Breast epithelium (tissue), 4 donors: Measurements from ENCODE around the gene ZNF618. TPM values are rescaled to one million over a fixed set of nuclear protein-coding genes. Genes with fewer than 3 reads are reported as not detected.

Experiments used
- DNase-seq, 2 donors: peaks; one replicate each; pipeline ENCODE4 v3.0.0-alpha.2; 2019; ENCODE audit warnings: low spot score in 2 of 2
- H3K27ac ChIP-seq, 2 donors: fragments of 200-600 bp; sonication (generic) in 1 of 2; one replicate each; pipeline ENCODE4 v1.5.1; 2016 to 2019; ENCODE audit warnings: mild to moderate bottlenecking in 1 of 2
- H3K27me3 ChIP-seq, 2 donors: fragments of 200-600 bp; sonication (generic) in 1 of 2; one replicate each; pipeline versions ENCODE4 v1.5.1 to v1.6.0; 2017 to 2019; ENCODE audit warnings: control low read depth in 1 of 2, mild to moderate bottlenecking in 1 of 2
- H3K36me3 ChIP-seq: fragments of 200-600 bp; one replicate; pipeline ENCODE4 v1.5.1; 2019
- H3K4me1 ChIP-seq, 2 donors: fragments of 200-600 bp; sonication (generic); one replicate each; pipeline ENCODE4 v1.5.1; 2016 to 2019; ENCODE audit warnings: control low read depth in 1 of 2
- H3K4me3 ChIP-seq, 3 donors: fragments of 200-600 bp; sonication (generic); 1 replicate in 2 of 3; 2 replicates in 1 of 3; pipeline ENCODE4 v1.5.1; 2016 to 2019; ENCODE audit warnings: mild to moderate bottlenecking in 3 of 3, moderate library complexity in 2 of 3
- H3K9me3 ChIP-seq, 2 donors: fragments of 200-600 bp; sonication (generic) in 1 of 2; one replicate each; pipeline ENCODE4 v1.5.1; 2016 to 2019; ENCODE audit warnings: control low read depth in 1 of 2
- POLR2A ChIP-seq: fragments of 450-650 bp; IDR thresholded peaks from one replicate; pipeline ENCODE4 v1.6.1; 2016; ENCODE audit warnings: antibody characterized with exemption, mild to moderate bottlenecking, moderate library complexity
- POLR2AphosphoS5 ChIP-seq, 3 donors: sonication (generic); formaldehyde crosslinking; IDR thresholded peaks; one replicate each; pipeline ENCODE4 v1.6.1; 2017; ENCODE audit warnings: antibody characterized with exemption in 3 of 3
- intact Hi-C: fragments of 100-400 bp; cut with DNase I; formaldehyde crosslinking; loops from one replicate; pipeline ENCODE4 v1.15.1; 2023; ENCODE audit warnings: low total_unique reads
- total RNA-seq, 3 donors: library from RNA; depleted of rRNA; stranded (reverse); fragments of >200 nt; gene quantifications; one replicate each; pipeline ENCODE4 v1.1.0, GENCODE V29; 2016
- TF ChIP-seq, protein P1 (sequence below), 3 donors: fragments of 450-650 bp; IDR thresholded peaks; one replicate each; pipeline ENCODE4 v1.5.1; 2016 to 2017; ENCODE audit warnings: antibody characterized with exemption in 3 of 3, mild to moderate bottlenecking in 3 of 3, moderate library complexity in 3 of 3

ZNF618 gene
- total RNA-seq, 3 donors from 2014 or later, result 4.6 to 11.8 (median 10.4) TPM

GRCh38 chr9:114004221-114004716 is 128.2 kb downstream of the ZNF618 start:
- no peaks in the 10 kb centered on the region for H3K36me3 ChIP-seq
- no peaks in the 10 kb centered on the region for H3K4me1 ChIP-seq
- H3K27ac ChIP-seq, result peak overlapping the region in 1 of 2 donors; percentile 2
- intact Hi-C loops, result no loop called here
- TF ChIP-seq POLR2A, result no peak
- peak; percentile 21 to 45 for DNase-seq
- H3K27me3 ChIP-seq, result no peaks in the 10 kb centered on the region
- no peak overlapping the region for H3K4me3 ChIP-seq
- H3K9me3 ChIP-seq, result no peaks in the 10 kb centered on the region

- intact Hi-C loops, result no loop called here
- H3K27me3 ChIP-seq, result no peaks in the 10 kb centered on the region
- H3K9me3 ChIP-seq, result no peaks in the 10 kb centered on the region
- H3K4me1 ChIP-seq, result no peaks in the 10 kb centered on the region
- TF ChIP-seq POLR2A (no peak), POLR2AphosphoS5 (IDR thresholded peaks at IDR 0.05) (no peak)
- TF ChIP-seq, protein P1, sequence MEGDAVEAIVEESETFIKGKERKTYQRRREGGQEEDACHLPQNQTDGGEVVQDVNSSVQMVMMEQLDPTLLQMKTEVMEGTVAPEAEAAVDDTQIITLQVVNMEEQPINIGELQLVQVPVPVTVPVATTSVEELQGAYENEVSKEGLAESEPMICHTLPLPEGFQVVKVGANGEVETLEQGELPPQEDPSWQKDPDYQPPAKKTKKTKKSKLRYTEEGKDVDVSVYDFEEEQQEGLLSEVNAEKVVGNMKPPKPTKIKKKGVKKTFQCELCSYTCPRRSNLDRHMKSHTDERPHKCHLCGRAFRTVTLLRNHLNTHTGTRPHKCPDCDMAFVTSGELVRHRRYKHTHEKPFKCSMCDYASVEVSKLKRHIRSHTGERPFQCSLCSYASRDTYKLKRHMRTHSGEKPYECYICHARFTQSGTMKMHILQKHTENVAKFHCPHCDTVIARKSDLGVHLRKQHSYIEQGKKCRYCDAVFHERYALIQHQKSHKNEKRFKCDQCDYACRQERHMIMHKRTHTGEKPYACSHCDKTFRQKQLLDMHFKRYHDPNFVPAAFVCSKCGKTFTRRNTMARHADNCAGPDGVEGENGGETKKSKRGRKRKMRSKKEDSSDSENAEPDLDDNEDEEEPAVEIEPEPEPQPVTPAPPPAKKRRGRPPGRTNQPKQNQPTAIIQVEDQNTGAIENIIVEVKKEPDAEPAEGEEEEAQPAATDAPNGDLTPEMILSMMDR (IDR thresholded peaks at IDR 0.05), result no peak
- H3K4me3 ChIP-seq, result no peak overlapping the region
- peak; percentile 7 to 12 for DNase-seq
- H3K36me3 ChIP-seq, result no peaks in the 10 kb centered on the region
- no peak overlapping the region for H3K27ac ChIP-seq
Measured at GRCh38 chr9:114005371-114006154, 129.5 kb downstream of the ZNF618 start.

GRCh38 chr9:114006155-114006550 is 130.0 kb downstream of the ZNF618 start:
- H3K27ac ChIP-seq, result no peak overlapping the region
- TF ChIP-seq POLR2AphosphoS5 (IDR thresholded peaks at IDR 0.05), result no peak
- no peak for TF ChIP-seq POLR2A
- no peaks in the 10 kb centered on the region for H3K36me3 ChIP-seq
- DNase-seq, result peak in 1 of 2 donors; percentile 2
- H3K9me3 ChIP-seq, result no peaks in the 10 kb centered on the region
- no peak overlapping the region for H3K4me3 ChIP-seq
- H3K4me1 ChIP-seq, result no peaks in the 10 kb centered on the region
- intact Hi-C loops, result no loop called here
- H3K27me3 ChIP-seq, result no peaks in the 10 kb centered on the region

DNA sequence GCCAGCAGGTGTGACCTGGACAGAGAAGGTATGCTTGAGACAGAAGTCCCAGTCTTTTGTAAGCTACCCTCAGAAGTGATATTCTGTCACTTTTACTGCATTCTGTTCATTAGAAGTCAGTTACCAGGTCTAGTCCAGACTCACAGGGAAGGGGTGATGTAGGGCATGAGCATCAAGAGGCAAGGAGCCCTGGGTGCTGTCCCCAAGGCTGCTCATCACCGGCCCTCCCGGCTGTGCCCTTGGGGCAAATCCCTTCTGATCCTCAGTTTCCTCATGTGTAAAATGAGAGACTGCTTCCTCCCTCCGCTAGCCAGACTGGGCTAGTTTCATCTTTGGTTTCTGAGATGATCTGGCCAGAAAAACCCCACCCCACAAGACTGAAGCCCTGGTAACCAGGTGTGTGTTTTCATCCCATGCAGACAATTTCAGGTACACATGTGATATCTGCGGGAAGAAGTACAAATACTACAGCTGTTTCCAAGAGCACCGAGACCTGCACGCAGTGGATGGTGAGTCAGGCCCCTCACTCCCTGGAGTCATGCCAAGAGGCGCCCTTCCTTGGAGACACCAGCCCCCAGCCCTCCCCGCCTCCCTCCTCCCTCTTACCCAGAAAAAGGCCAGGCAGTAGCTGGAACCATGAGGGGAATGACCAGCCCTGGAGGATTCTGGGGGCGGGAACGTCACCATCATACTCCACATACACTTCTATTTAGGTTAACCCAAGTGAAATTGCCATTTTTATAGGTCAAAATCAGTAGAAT is 131.0 kb downstream of the ZNF618 start:
- Histone ChIP-seq H3K27me3 (no peaks in the 10 kb centered on the region), H3K4me1 (no peaks in the 10 kb centered on the region), H3K9me3 (peaks cover 0 to 4% of the 10 kb centered on the region in 2 donors), H3K36me3 (no peaks in the 10 kb centered on the region), H3K4me3 (no peak overlapping the region), H3K27ac (no peak overlapping the region)
- intact Hi-C loops, result no loop called here
- no peak for TF ChIP-seq POLR2AphosphoS5 (IDR thresholded peaks at IDR 0.05)
- TF ChIP-seq POLR2A, result no peak
- TF ChIP-seq, protein P1 (IDR thresholded peaks at IDR 0.05), result no peak
- peak; percentile 16 to 45 for DNase-seq

DNA sequence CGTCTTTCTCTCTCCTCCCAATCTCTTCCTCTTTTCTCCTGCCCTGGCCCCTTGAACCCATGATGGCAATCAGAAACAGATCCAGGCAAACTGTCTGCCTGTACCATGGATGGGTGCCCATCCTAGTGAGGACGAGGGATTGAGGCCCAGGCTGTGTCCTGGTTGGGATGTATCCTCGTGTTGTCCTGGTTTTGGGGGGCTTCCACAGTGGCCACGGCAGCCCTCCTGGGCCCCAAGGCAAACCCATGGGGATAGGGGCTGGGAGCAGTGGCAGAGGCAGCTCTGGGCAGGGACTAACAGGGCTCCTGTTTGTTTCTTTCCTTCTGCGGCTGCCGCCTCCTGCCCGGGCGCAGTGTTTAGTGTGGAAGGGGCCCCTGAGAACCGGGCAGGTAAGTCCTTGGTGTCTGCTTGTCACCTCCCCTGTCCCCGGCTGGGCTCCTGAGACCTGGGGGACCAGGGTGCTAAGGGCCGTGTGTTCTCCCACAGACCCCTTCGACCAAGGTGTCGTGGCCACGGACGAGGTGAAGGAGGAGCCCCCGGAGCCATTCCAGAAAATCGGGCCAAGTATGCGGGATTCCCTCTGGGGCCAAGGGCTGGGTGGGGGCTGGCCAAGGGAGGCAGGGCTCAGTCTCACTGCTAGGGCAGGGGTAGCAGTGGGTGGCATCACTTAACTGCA is 132.0 kb downstream of the ZNF618 start:
- no peaks in the 10 kb centered on the region for H3K4me1 ChIP-seq
- no peaks in the 10 kb centered on the region for H3K36me3 ChIP-seq
- no peak overlapping the region for H3K27ac ChIP-seq
- H3K4me3 ChIP-seq, result no peak overlapping the region
- intact Hi-C loops, result no loop called here
- H3K9me3 ChIP-seq, result peaks cover 0 to 9% of the 10 kb centered on the region in 2 donors
- no peak for TF ChIP-seq POLR2A
- TF ChIP-seq, protein P1 (IDR thresholded peaks at IDR 0.05), result no peak
- no peak for TF ChIP-seq POLR2AphosphoS5 (IDR thresholded peaks at IDR 0.05)
- peak; percentile 10 to 30 for DNase-seq
- no peaks in the 10 kb centered on the region for H3K27me3 ChIP-seq
